GM21723 (cell line): ENCODE data around the gene NVL.
A peak's percentile ranks its signal among the peaks of the same experiment; 100 is the strongest.

Source experiments
- ATAC-seq: cut with Tn5 transposase; IDR thresholded peaks from one replicate; pipeline ENCODE4 v1.9.1; 2021; ENCODE audit warnings: mild to moderate bottlenecking, moderate library complexity; ENCODE audit not compliant: unreplicated experiment

Gene NVL

DNA sequence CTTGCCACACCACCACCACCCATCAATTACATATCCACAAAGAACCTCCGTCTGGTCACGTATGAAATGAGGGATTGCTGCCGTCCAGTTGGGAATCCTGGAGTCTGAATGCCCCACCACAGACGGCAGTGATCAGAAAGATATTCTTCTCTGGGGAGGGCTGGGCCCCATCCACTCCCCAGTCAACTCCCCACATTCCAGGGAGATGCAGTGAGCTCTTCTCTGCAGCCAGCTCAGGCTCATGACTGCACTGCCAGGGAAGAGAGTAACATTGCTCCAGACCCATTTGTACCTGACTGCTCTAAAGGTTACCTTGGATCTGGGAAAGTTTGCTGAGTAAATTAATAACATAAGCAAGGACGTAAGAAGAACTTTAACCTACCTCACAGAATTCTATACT, 128.6 kb downstream of the NVL start:
- no peak for ATAC-seq

DNA sequence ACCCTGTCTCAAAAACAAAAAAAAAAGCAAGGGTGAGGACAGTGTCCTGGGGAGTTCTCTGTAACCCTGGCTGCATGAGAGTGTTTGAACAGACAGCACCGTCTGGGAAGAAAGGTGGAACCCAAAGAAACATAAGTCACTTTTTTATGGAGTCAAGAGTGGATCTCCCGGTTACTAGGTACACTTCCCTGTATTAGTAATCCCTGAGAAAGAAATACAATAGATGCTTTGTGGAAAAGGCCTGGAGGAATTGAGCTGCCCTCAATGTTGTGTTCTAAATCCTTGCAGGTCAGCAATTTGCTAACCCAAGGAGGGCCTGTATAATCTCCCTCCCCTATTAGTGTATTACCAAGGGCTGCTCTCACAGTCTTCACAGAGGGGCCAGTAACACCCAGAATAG, 130.3 kb downstream of the NVL start:
- no peak for ATAC-seq

DNA sequence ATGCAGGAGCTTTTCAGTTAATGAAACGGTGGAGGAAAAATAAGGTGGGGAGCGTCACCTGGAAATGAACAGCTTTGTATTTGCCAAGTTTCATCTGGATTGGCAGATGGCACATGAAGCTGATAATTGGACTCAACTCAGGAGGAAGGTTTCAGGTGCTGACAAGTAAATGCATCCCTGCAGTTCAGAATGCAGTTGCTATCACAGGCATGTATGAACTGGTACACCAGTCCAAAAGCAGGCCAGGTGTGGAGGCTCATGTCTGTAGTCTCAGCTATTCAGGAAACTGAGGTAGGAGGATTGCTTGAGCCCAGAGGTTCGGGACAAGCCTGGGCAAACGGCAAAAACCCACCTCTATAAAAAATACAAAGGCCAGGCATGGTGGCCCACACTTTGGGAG, 131.4 kb downstream of the NVL start:
- no peak for ATAC-seq

GRCh38 chr1:224196813-224197600, 133.0 kb downstream of the NVL start:
- no peak for ATAC-seq

- ATAC-seq, result no peak
These were observed 136.5 kb downstream of the NVL start for GRCh38 chr1:224193319-224193966.

DNA sequence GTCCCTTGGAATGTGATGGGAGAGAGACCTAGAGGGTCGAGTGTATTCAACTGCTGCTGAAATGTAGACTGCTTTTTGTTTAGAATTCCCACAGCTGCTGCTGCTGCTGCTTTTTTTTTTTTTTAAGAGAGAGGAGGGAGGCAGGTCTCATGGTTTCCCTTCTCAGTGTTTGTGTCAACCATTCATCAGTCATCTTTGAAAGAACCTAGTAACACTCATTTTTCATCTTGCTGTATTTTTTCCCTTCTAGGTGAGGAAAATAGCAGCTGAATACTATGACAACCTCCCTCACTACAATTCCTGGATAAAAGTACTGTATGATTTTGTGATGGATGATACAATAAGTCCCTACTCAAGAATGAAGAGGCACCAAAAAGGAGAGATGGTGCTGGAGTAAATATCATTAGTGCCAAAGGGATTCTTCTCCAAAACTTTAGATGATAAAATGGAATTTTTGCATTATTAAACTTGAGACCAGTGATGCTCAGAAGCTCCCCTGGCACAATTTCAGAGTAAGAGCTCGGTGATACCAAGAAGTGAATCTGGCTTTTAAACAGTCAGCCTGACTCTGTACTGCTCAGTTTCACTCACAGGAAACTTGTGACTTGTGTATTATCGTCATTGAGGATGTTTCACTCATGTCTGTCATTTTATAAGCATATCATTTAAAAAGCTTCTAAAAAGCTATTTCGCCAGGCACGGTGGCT, 137.7 kb downstream of the NVL start:
- no peak for ATAC-seq

DNA sequence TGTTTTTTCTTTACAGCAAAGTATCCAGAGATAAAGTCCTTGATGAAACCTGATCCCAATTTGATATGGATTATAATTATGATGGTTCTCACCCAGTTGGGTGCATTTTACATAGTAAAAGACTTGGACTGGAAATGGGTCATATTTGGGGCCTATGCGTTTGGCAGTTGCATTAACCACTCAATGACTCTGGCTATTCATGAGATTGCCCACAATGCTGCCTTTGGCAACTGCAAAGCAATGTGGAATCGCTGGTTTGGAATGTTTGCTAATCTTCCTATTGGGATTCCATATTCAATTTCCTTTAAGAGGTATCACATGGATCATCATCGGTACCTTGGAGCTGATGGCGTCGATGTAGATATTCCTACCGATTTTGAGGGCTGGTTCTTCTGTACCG, 140.4 kb downstream of the NVL start:
- no peak for ATAC-seq

DNA sequence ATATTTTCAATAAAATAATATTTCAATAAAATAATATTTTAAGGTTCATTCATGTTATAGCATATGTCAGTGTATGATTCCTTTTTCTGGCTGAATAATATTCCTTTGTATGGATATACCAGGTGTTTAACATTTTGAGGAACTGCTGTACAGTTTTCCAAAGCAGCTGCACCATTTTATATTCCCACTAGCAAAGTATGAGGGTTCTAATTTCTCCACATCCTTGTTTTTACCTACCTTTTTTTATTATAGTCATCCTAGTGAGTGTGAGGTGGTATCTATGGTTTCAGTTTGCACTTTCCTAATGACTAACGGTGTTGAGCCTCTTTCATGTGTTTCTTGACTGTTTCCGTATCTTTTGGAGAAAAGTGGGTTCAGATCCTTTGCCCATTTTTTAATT, 141.7 kb downstream of the NVL start:
- ATAC-seq, result no peak

- no peak for ATAC-seq
These were observed 144.8 kb downstream of the NVL start for GRCh38 chr1:224185208-224185607.

DNA sequence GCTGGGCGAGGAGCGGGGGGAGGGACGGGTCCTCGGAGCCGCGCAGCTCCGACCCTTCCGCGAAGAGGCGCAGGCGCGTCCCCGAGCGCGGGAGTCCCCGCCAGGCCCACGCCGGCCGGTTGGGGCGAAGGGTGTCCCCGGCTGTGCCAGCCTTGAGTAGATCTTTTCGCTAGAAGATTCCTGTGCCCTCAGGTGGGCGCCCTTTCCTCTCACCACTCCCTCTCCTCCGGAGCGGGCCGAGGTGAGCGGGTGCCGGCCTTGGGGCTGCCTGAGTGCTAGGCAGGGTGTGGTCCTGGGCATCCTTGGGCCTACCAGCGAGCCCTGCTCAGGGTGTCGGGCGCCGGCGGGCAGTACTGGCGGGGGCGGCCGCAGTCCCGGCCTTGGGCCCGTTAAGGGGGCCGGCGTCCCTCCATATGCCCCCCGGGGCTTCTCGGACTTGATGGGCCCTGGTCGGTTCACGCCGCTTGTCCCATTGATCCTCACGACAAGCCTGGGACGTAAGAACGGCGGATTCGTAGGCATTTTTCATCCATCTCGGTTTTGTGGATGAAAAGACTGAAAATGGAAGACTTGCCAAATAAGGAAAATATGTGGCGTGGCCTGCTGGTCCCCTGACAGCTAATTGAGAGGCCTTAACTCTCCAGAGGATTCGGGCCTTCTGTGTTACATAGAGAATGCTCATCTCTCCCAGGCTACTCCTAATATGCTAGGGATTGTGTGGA, 146.2 kb downstream of the NVL start:
- peak; percentile 59 for ATAC-seq

- peak; percentile 68 for ATAC-seq
These were observed 146.9 kb downstream of the NVL start, which contains the start of gene DEGS1 for GRCh38 chr1:224182866-224183590. TSS of gene DEGS1 (plus strand) at chr1:224183240. CDS start at chr1:224183337, 97 bp downstream.

DNA sequence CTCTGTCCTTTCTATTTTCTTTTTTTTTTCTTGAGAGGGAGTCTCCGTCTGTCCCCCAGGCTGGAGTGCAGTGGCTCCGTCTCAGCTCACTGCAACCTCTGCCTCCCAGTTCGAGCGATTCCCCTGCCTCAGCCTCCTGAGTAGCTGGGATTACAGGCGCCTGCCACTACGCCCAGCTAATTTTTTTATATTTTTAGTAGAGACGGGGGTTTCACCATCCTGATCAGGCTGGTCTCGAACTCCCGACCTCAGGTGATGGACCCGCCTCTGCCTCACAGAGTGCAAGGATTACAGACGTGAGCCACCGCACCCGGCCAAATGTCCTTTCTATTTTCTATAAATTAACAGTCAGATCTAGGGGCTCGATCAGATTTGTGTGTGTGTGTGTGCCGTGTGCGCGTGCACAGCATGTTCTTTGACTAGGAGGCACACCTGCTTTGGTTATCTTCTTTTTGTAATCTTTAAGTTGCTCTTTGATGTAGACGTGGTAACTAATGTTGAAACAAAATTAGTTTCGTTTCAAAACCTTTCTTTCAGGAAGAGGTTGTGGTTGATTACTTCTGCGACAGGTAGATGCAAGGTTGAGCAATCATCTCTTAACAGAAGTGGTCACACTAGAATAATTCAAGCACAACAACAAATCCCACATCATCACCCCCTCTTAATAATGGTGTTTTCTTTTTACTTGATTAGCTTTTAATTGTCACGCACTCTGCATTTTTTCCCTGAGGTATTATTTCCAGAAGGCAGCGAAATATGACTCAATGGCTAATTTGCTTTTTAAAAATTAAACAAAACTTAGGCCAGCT, 147.7 kb downstream of the NVL start:
- ATAC-seq, result peak; percentile 47

DNA sequence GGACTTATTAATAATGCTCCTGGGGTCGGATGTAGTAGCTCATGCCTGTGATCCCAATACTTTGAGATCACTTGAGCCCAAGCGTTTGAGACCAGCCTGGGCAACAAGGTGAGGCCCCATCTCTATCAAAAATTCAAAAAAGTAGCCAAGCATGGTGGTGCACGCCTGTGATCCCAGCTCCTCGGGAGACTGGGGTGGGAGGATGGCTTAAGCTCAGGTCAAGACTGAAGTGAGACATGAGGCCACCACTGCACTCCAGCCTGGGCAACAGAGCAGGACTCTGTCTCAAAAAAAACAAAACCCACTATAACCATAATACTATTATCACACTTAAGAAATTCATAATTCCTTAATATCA, 148.5 kb downstream of the NVL start:
- ATAC-seq, result no peak

GRCh38 chr1:224180783-224181452, 149.1 kb downstream of the NVL start:
- no peak for ATAC-seq

GRCh38 chr1:224178894-224179293, 151.1 kb downstream of the NVL start:
- ATAC-seq, result no peak

- ATAC-seq, result no peak
These were observed 152.5 kb downstream of the NVL start for GRCh38 chr1:224177356-224177999.
